ENCODE results near the gene FOXN3. TPM values are rescaled to one million over a fixed set of nuclear protein-coding genes. Genes with fewer than 3 reads are reported as not detected.

Gene FOXN3
- polyA plus RNA-seq, 3 donors, result 38.7 to 57.4 (median 42.0) TPM

- Histone ChIP-seq H3K27ac (ENCODE audit: low read depth in 1 of 2, low read length in 2 of 2) (peak overlapping the region; percentile 89 to 90), H2AFZ (ENCODE audit: insufficient read depth, low read depth, low read length, poor library complexity, severe bottlenecking) (peak overlapping the region; percentile 54), H3K9ac (ENCODE audit: insufficient read depth, low read length, poor library complexity, severe bottlenecking) (peak overlapping the region; percentile 53), H3K9me3 (replicated peaks in 1 of 2; ENCODE audit: control insufficient read depth in 1 of 2, insufficient read depth in 1 of 2, low read length in 2 of 2) (no peaks in the 10 kb centered on the region), H3K36me3 (replicated peaks in 1 of 2; ENCODE audit: control insufficient read depth in 1 of 2, insufficient read depth in 2 of 2, low read length in 2 of 2) (peaks cover 0 to 8% of the 10 kb centered on the region in 2 donors), H4K20me1 (ENCODE audit: insufficient read depth, low read length) (peaks cover 70% of the 10 kb centered on the region), H3K79me2 (ENCODE audit: insufficient read depth, low read length) (peaks cover 81% of the 10 kb centered on the region), H3K4me3 (replicated peaks in 1 of 3; ENCODE audit: low read depth in 2 of 3, low read length in 3 of 3) (peak overlapping the region in 2 of 3 experiments; percentile 40 to 68), H3K4me2 (replicated peaks; ENCODE audit: extremely low read depth, low read length, poor library complexity, severe bottlenecking) (peak overlapping the region; percentile 73), H3K4me1 (ENCODE audit: control insufficient read depth in 1 of 2, insufficient read depth in 2 of 2, low read length in 2 of 2) (peaks cover 48 to 49% of the 10 kb centered on the region in 2 donors), H3K27me3 (ENCODE audit: control insufficient read depth in 2 of 2, insufficient read depth in 2 of 2, low read length in 2 of 2) (no peaks in the 10 kb centered on the region)
- 0% methylated on average over 10 of the region's 14 CpGs for WGBS (ENCODE audit: insufficient coverage)
- TF ChIP-seq, protein P1, sequence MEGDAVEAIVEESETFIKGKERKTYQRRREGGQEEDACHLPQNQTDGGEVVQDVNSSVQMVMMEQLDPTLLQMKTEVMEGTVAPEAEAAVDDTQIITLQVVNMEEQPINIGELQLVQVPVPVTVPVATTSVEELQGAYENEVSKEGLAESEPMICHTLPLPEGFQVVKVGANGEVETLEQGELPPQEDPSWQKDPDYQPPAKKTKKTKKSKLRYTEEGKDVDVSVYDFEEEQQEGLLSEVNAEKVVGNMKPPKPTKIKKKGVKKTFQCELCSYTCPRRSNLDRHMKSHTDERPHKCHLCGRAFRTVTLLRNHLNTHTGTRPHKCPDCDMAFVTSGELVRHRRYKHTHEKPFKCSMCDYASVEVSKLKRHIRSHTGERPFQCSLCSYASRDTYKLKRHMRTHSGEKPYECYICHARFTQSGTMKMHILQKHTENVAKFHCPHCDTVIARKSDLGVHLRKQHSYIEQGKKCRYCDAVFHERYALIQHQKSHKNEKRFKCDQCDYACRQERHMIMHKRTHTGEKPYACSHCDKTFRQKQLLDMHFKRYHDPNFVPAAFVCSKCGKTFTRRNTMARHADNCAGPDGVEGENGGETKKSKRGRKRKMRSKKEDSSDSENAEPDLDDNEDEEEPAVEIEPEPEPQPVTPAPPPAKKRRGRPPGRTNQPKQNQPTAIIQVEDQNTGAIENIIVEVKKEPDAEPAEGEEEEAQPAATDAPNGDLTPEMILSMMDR (IDR thresholded peaks at IDR 0.05), result no peak
- Mint-ChIP-seq H3K9me3 (no peaks in the 10 kb centered on the region), H3K4me3 (peak overlapping the region; percentile 72 to 75), H3K4me1 (peaks cover 59% of the 10 kb centered on the region), H3K27me3 (ENCODE audit: low read depth in 3 of 3) (peaks cover 0 to 2% (median 0%) of the 10 kb centered on the region in 3 donors), H3K36me3 (peaks cover 32 to 51% of the 10 kb centered on the region in 2 donors), H3K27ac (peak overlapping the region; percentile 85 to 98 (median 93))
- peak; percentile 74 to 84 (median 82) for DNase-seq
- intact Hi-C loops (cut with micrococcal nuclease), result loop anchor here (5.0 to 10.0 kb wide), 2 partner anchors 64 to 111 kb away; partner anchors contain the start of gene FOXN3 (in 1 of the 2)
Measured at GRCh38 chr14:89303456-89304435, 113.3 kb downstream of the FOXN3 start.

DNA sequence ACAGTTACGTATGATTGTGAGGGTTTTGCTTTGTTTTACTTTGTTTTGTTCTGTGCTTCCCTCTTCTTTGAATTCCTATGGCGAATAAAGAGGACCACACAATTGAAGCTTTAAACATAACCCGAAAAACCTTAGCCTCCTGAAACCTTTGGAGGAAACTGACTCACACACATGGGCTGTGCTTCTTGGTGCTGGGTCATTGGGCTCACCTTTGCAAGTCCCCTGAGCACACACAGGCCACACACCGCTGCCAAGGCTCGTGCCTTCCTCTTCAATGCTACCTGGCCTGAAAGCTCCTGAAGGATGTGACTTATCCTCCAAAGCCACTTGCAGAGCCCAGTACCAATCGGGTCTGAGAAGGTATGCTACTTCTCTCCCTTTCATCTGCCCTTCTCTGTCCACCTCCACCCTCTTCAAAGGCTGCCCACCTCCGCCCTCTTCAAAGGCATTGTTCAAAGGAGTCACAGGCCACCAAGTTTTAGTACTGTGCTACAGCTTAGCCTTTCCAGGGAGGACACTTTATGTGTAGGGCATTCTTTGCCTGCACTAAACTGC is 114.6 kb downstream of the FOXN3 start:
- intact Hi-C loops (cut with micrococcal nuclease), result loop anchor here (5.0 to 10.0 kb wide), 2 partner anchors 65 to 112 kb away; partner anchors contain the start of gene FOXN3 (in 1 of the 2)
- H3K4me2 ChIP-seq (replicated peaks; ENCODE audit: extremely low read depth, low read length, poor library complexity, severe bottlenecking), result no peak overlapping the region
- H3K27ac ChIP-seq (ENCODE audit: low read depth in 1 of 2, low read length in 2 of 2), result peak overlapping the region; percentile 19 to 89
- Mint-ChIP-seq H3K27ac (peak overlapping the region; percentile 68 to 98 (median 92)), H3K9me3 (peaks cover 0 to 2% (median 0%) of the 10 kb centered on the region in 7 donors), H3K36me3 (peaks cover 26 to 43% of the 10 kb centered on the region in 2 donors), H3K4me3 (no peak overlapping the region), H3K4me1 (peaks cover 50% of the 10 kb centered on the region), H3K27me3 (ENCODE audit: low read depth in 3 of 3) (peaks cover 0 to 2% (median 0%) of the 10 kb centered on the region in 3 donors)
- H3K36me3 ChIP-seq (replicated peaks in 1 of 2; ENCODE audit: control insufficient read depth in 1 of 2, insufficient read depth in 2 of 2, low read length in 2 of 2), result peaks cover 0 to 3% of the 10 kb centered on the region in 2 donors
- H3K9me3 ChIP-seq (replicated peaks in 1 of 2; ENCODE audit: control insufficient read depth in 1 of 2, insufficient read depth in 1 of 2, low read length in 2 of 2), result no peaks in the 10 kb centered on the region
- H3K27me3 ChIP-seq (ENCODE audit: control insufficient read depth in 2 of 2, insufficient read depth in 2 of 2, low read length in 2 of 2), result no peaks in the 10 kb centered on the region
- H3K4me3 ChIP-seq (replicated peaks in 1 of 3; ENCODE audit: low read depth in 2 of 3, low read length in 3 of 3), result no peak overlapping the region
- H3K79me2 ChIP-seq (ENCODE audit: insufficient read depth, low read length), result peaks cover 82% of the 10 kb centered on the region
- H3K4me1 ChIP-seq (ENCODE audit: control insufficient read depth in 1 of 2, insufficient read depth in 2 of 2, low read length in 2 of 2), result peaks cover 45 to 49% of the 10 kb centered on the region in 2 donors
- TF ChIP-seq, protein P1 (IDR thresholded peaks at IDR 0.05), result no peak
- WGBS (ENCODE audit: insufficient coverage), result 83% methylated on average over 5 of the region's 7 CpGs
- H4K20me1 ChIP-seq (ENCODE audit: insufficient read depth, low read length), result peaks cover 72% of the 10 kb centered on the region
- peak in 1 of 3 donors; percentile 14 for DNase-seq
- no peak overlapping the region for H2AFZ ChIP-seq (ENCODE audit: insufficient read depth, low read depth, low read length, poor library complexity, severe bottlenecking)
- no peak overlapping the region for H3K9ac ChIP-seq (ENCODE audit: insufficient read depth, low read length, poor library complexity, severe bottlenecking)

Data from CD14-positive monocyte (primary cell).